HCT116 (cell line): ENCODE results near the gene SLC22A15. TPM values are rescaled to one million over a fixed set of nuclear protein-coding genes. Genes with fewer than 3 reads are reported as not detected.

ENCODE experiments used
- ATAC-seq: fragments of 200-7000 bp; cut with Tn5 transposase; 2 replicates; pipeline ENCODE4 v1.9.1; 2020; ENCODE audit warnings: mild to moderate bottlenecking, moderate library complexity
- BruUV-seq: library from RNA; stranded (reverse); fragments of 400-500 nt; replicated peaks from 2 replicates; lab custom pipeline; 2021; lab: Mats Ljungman, UMichigan
- CTCF ChIA-PET: fragments of 300-600 bp; sonication (Branson Sonifier 250); formaldehyde crosslinking; loops from one replicate; lab custom pipeline; 2021; ENCODE audit warnings: antibody characterized with exemption; lab: Charles Lee
- POLR2A ChIA-PET: fragments of 300-600, 350-600 bp; sonication (Branson Sonifier 250); formaldehyde crosslinking; loops from one replicate; lab custom pipeline; 2021; ENCODE audit warnings: antibody characterized with exemption; lab: Charles Lee
- RAD21 ChIA-PET, 2 experiments: fragments of 300-600 bp; sonication (Branson Sonifier 250); formaldehyde crosslinking; loops; one replicate each; lab custom pipeline; 2023; ENCODE audit warnings: low total read pairs in 2 of 2; ENCODE audit not compliant: uncharacterized antibody in 2 of 2, unreplicated experiment in 2 of 2, low non-redundant PET in 1 of 2; lab: Charles Lee
- DNase-seq: peaks from one replicate; pipeline ENCODE4 v3.0.0-alpha.2; 2010; ENCODE audit warnings: low read depth, low spot score
- H2AFZ ChIP-seq: fragments of 200-600 bp; shearing (Covaris generic), sonication (generic); 2 replicates; pipeline ENCODE4 v1.6.1; 2017; ENCODE audit warnings: low read depth, mixed run types, mixed read lengths, antibody characterized with exemption, low read length; ENCODE audit not compliant: poor library complexity, severe bottlenecking
- H3K27ac ChIP-seq: 2 replicates; pipeline ENCODE4 v1.5.1; 2012; ENCODE audit warnings: low read depth, low read length
- H3K27me3 ChIP-seq: fragments of 200-600 bp; sonication (generic); 2 replicates; pipeline ENCODE4 v1.6.1; 2016; ENCODE audit warnings: mixed run types, low read length, mixed read lengths; ENCODE audit not compliant: insufficient read depth
- H3K36me3 ChIP-seq, 2 experiments: fragments of 200-500 bp in 1 of 2; fragments of 200-600 bp in 1 of 2; sonication (Bioruptor generic) in 1 of 2; sonication (generic) in 1 of 2; 2 replicates each; pipeline versions ENCODE4 v1.5.1 to v1.6.1; 2014 to 2016; ENCODE audit warnings: low read length in 2 of 2, inconsistent platforms in 1 of 2, mixed read lengths in 1 of 2, mixed run types in 1 of 2; ENCODE audit not compliant: insufficient read depth in 2 of 2, control insufficient read depth in 1 of 2
- H3K4me1 ChIP-seq, 2 experiments: fragments of 200-600 bp in 1 of 2; sonication (generic) in 1 of 2; 2 replicates each; pipeline versions ENCODE4 v1.5.1 to v1.6.1; 2012 to 2017; ENCODE audit warnings: low read length in 2 of 2, inconsistent platforms in 1 of 2, mild to moderate bottlenecking in 1 of 2, mixed read lengths in 1 of 2, mixed run types in 1 of 2, moderate library complexity in 1 of 2; ENCODE audit not compliant: insufficient read depth in 2 of 2, control insufficient read depth in 1 of 2
- H3K4me2 ChIP-seq: fragments of 200-600 bp; sonication (generic); 2 replicates; pipeline ENCODE4 v1.6.1; 2017; ENCODE audit warnings: mixed run types, low read length, mixed read lengths
- H3K4me3 ChIP-seq, 2 experiments: fragments of 200-600 bp in 1 of 2; sonication (generic) in 1 of 2; replicated peaks in 1 of 2; 2 replicates each; pipeline ENCODE4 v1.5.1; 2011 to 2016; ENCODE audit warnings: low read length in 2 of 2, control low read depth in 1 of 2, low read depth in 1 of 2, mild to moderate bottlenecking in 1 of 2, mixed read lengths in 1 of 2, mixed run types in 1 of 2
- H3K79me2 ChIP-seq: fragments of 200-600 bp; sonication (generic); 2 replicates; pipeline ENCODE4 v1.6.1; 2017; ENCODE audit warnings: mild to moderate bottlenecking, mixed run types, low read length, moderate library complexity, mixed read lengths; ENCODE audit not compliant: insufficient read depth
- H3K9ac ChIP-seq: fragments of 200-600 bp; sonication (generic); 2 replicates; pipeline ENCODE4 v1.6.1; 2016; ENCODE audit warnings: low read length, mixed read lengths
- H3K9me2 ChIP-seq: fragments of 200-600 bp; sonication (generic), shearing (Covaris generic); 2 replicates; pipeline ENCODE4 v1.6.1; 2017; ENCODE audit warnings: mixed run types, mild to moderate bottlenecking, moderate library complexity; ENCODE audit not compliant: insufficient read depth
- H3K9me3 ChIP-seq, 2 experiments: fragments of 200-500 bp in 1 of 2; fragments of 200-600 bp in 1 of 2; sonication (Bioruptor generic) in 1 of 2; sonication (generic) in 1 of 2; 2 replicates each; pipeline ENCODE4 v1.6.1; 2014 to 2017; ENCODE audit warnings: low read length in 2 of 2, mixed read lengths in 2 of 2, inconsistent platforms in 1 of 2, low read depth in 1 of 2, mild to moderate bottlenecking in 1 of 2, mixed run types in 1 of 2, moderate library complexity in 1 of 2; ENCODE audit not compliant: control insufficient read depth in 1 of 2, insufficient read depth in 1 of 2
- H4K20me1 ChIP-seq: fragments of 200-600 bp; sonication (generic), shearing (Covaris generic); 2 replicates; pipeline ENCODE4 v1.6.1; 2017; ENCODE audit warnings: mixed run types, mild to moderate bottlenecking, moderate library complexity; ENCODE audit not compliant: insufficient read depth
- CBX3 ChIP-seq: IDR thresholded peaks from 2 replicates; pipeline ENCODE4 v1.6.1; 2012; ENCODE audit warnings: low read depth
- CEBPB ChIP-seq: IDR thresholded peaks from 2 replicates; pipeline ENCODE4 v1.6.1; 2012; ENCODE audit warnings: low read depth
- EZH2phosphoT487 ChIP-seq: fragments of 200-600 bp; IDR thresholded peaks from 2 replicates; pipeline ENCODE4 v1.6.1; 2018; ENCODE audit warnings: antibody characterized with exemption, borderline replicate concordance
- FOSL1 ChIP-seq: IDR thresholded peaks from 2 replicates; pipeline ENCODE4 v1.6.1; 2012; ENCODE audit warnings: low read depth
- JUND ChIP-seq: IDR thresholded peaks from 2 replicates; pipeline ENCODE4 v1.6.1; 2012
- MAX ChIP-seq: IDR thresholded peaks from 2 replicates; pipeline ENCODE4 v1.6.1; 2012
- RAD21 ChIP-seq: IDR thresholded peaks from 2 replicates; pipeline ENCODE4 v1.6.1; 2012; ENCODE audit warnings: low read depth, mild to moderate bottlenecking
- SIN3A ChIP-seq: IDR thresholded peaks from 2 replicates; pipeline ENCODE4 v1.6.1; 2012; ENCODE audit warnings: low read depth
- SP1 ChIP-seq: IDR thresholded peaks from 2 replicates; pipeline ENCODE4 v1.6.1; 2012; ENCODE audit warnings: low read depth
- YY1 ChIP-seq: IDR thresholded peaks from 2 replicates; pipeline ENCODE4 v1.6.1; 2011; ENCODE audit warnings: low read length, low read depth, moderate library complexity, mild to moderate bottlenecking; ENCODE audit not compliant: insufficient replicate concordance; ENCODE audit errors: extremely low read depth
- ZNF274 ChIP-seq: fragments of 200-500 bp; sonication (Bioruptor generic); IDR thresholded peaks from 2 replicates; pipeline ENCODE4 v1.6.1; 2014; ENCODE audit warnings: mild to moderate bottlenecking, low read depth, low read length, inconsistent platforms
- intact Hi-C: fragments of 100-400 bp; cut with micrococcal nuclease; formaldehyde crosslinking; loops from 2 replicates; pipeline ENCODE4 v1.10.0; 2022
- total RNA-seq: library from RNA; stranded (reverse); gene quantifications from one replicate; pipeline ENCODE4 v1.2.1, GENCODE V29; 2021; ENCODE audit not compliant: unreplicated experiment
- TF ChIP-seq, protein P1 (sequence below), 3 experiments: fragments of 200-600 bp in 1 of 3; sonication (generic) in 1 of 3; IDR thresholded peaks in 2 of 3; conservative IDR thresholded peaks in 1 of 3; 2 replicates each; pipeline ENCODE4 v1.5.1; 2012 to 2017; ENCODE audit warnings: low read depth in 2 of 3, low read length in 2 of 3, antibody characterized with exemption in 1 of 3, borderline replicate concordance in 1 of 3, control low read depth in 1 of 3, mild to moderate bottlenecking in 1 of 3, mixed read lengths in 1 of 3, mixed run types in 1 of 3, moderate library complexity in 1 of 3; ENCODE audit not compliant: insufficient read depth in 1 of 3

SLC22A15 gene
- total RNA-seq, 1 experiment from 2014 or later, result 3.1 TPM

- TF ChIP-seq, protein P1, sequence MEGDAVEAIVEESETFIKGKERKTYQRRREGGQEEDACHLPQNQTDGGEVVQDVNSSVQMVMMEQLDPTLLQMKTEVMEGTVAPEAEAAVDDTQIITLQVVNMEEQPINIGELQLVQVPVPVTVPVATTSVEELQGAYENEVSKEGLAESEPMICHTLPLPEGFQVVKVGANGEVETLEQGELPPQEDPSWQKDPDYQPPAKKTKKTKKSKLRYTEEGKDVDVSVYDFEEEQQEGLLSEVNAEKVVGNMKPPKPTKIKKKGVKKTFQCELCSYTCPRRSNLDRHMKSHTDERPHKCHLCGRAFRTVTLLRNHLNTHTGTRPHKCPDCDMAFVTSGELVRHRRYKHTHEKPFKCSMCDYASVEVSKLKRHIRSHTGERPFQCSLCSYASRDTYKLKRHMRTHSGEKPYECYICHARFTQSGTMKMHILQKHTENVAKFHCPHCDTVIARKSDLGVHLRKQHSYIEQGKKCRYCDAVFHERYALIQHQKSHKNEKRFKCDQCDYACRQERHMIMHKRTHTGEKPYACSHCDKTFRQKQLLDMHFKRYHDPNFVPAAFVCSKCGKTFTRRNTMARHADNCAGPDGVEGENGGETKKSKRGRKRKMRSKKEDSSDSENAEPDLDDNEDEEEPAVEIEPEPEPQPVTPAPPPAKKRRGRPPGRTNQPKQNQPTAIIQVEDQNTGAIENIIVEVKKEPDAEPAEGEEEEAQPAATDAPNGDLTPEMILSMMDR (IDR thresholded peaks at IDR 0.05 in 2 of 3, conservative IDR thresholded peaks at IDR 0.05 in 1 of 3; ENCODE audit: borderline replicate concordance in 1 of 3, insufficient read depth in 1 of 3, low read depth in 2 of 3, low read length in 2 of 3), result no peak
- TF ChIP-seq FOSL1, result no peak
Observed at GRCh38 chr1:115954684-115955083, 21.6 kb upstream of the SLC22A15 start (continued).

DNA sequence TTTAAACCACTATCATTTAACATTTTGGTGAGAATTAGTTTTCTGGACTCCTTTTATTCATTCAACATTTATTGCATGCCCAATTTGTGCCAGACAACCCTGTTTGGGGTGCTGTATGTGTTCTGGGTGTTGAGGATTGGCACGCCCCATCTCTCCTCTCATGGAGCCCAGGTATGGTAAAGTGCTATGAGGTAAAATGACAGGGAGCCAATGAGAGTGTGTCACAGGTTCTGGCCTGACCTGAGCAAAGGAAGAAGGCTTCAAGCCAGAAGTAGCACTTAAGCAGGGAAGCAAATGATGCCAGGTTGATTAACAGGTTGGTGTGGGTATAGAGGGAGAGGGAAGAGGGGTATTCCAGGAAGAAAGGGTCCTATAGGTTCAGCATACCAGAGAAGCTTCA lies 21.1 kb upstream of the SLC22A15 start:
- CTCF ChIA-PET, result no interaction called here
- H3K4me1 ChIP-seq, result no peaks in the 10 kb centered on the region
- DNase-seq, result no peak
- H3K9me3 ChIP-seq, result no peaks in the 10 kb centered on the region
- no peak overlapping the region for H3K27ac ChIP-seq
- no peak for ATAC-seq
- no peaks in the 10 kb centered on the region for H3K79me2 ChIP-seq
- H3K27me3 ChIP-seq, result no peaks in the 10 kb centered on the region
- H3K4me3 ChIP-seq, result no peak overlapping the region
- no peak for TF ChIP-seq YY1
- TF ChIP-seq CBX3, result no peak
- no peak for TF ChIP-seq RAD21
- TF ChIP-seq SP1, result no peak
- TF ChIP-seq MAX, result no peak
- no peak for TF ChIP-seq JUND
- TF ChIP-seq CEBPB, result no peak
- TF ChIP-seq ZNF274, result no peak
- no peak for TF ChIP-seq EZH2phosphoT487
- no peak for TF ChIP-seq SIN3A
- TF ChIP-seq FOSL1, result no peak
- TF ChIP-seq, all 23 proteins: peak for 0
- Histone ChIP-seq H3K36me3 (no peaks in the 10 kb centered on the region), H3K9me2 (no peaks in the 10 kb centered on the region), H3K4me2 (no peak overlapping the region), H4K20me1 (no peaks in the 10 kb centered on the region), H2AFZ (no peak overlapping the region), H3K9ac (no peak overlapping the region)
- no TSS peak for BruUV-seq
- RAD21 ChIA-PET, result no interaction called here
- intact Hi-C loops, result no loop called here
- POLR2A ChIA-PET, result no interaction called here
